Measurements from ENCODE around the gene GLT8D2. TPM values are rescaled to one million over a fixed set of nuclear protein-coding genes. Genes with fewer than 3 reads are reported as not detected.

The GLT8D2 gene
- polyA plus RNA-seq, 2 of the 4 experiments (the other 2 are of a cell fraction) = 0.27 to 0.43 TPM

GRCh38 chr12:103962493-103962892 lies 87.5 kb downstream of the GLT8D2 start:
- ChIA-PET CTCF (interaction anchor here (0.5 to 1.0 kb wide), 3 partner anchors 17 to 1091 kb away, joined by 3 read pairs; no protein-coding TSS in a partner anchor), POLR2A (interaction anchor here (0.7 to 1.0 kb wide), 2 partner anchors 32 to 147 kb away, joined by 3 read pairs; partner anchors contain the start of gene HSP90B1)
- Histone ChIP-seq H3K4me2 (no peak overlapping the region), H3K4me1 (peaks cover 34% of the 10 kb centered on the region), H3K4me3 (no peak overlapping the region), H3K27ac (no peak overlapping the region), H3K9me3 (no peaks in the 10 kb centered on the region)
- DNase-seq (ENCODE audit: low read depth in 1 of 2, low spot score in 1 of 2) (no peak), ATAC-seq (no peak), FAIRE-seq (no peak)
- WGBS (ENCODE audit: missing lambda C conversion rate) = 52% methylated on average over 1 of the region's 1 CpG
- TF ChIP-seq MAX (IDR thresholded peaks at IDR 0.05) = no peak
- no peak for TF ChIP-seq FOXS1 (CRISPR knock-in tag; IDR thresholded peaks at IDR 0.05)
- TF ChIP-seq BHLHE40 (IDR thresholded peaks at IDR 0.05; ENCODE audit: low read depth, low read length) = no peak
- no peak for TF ChIP-seq ZNF302 (CRISPR knock-in tag; IDR thresholded peaks at IDR 0.05)
- TF ChIP-seq POLR2A (IDR thresholded peaks at IDR 0.05; ENCODE audit: low read length) = peak; percentile 23; the same call in 1 of the 2 replicates
- TF ChIP-seq ZC3H11A (IDR thresholded peaks at IDR 0.05) = no peak

- TF ChIP-seq ZSCAN20 (CRISPR knock-in tag; IDR thresholded peaks at IDR 0.05) (no peak), RAD21 (conservative IDR thresholded peaks at IDR 0.05 in 1 of 2, IDR thresholded peaks at IDR 0.05 in 1 of 2) (no peak), ZC3H11A (IDR thresholded peaks at IDR 0.05) (no peak), PHF8 (IDR thresholded peaks at IDR 0.05; ENCODE audit: borderline replicate concordance, low read depth) (no peak), ESRRA (IDR thresholded peaks at IDR 0.05; ENCODE audit: borderline replicate concordance, low read length) (no peak), HEYL (CRISPR knock-in tag; IDR thresholded peaks at IDR 0.05) (no peak), NPAS2 (CRISPR knock-in tag; IDR thresholded peaks at IDR 0.05; ENCODE audit: borderline replicate concordance) (no peak), ZFP36 (IDR thresholded peaks at IDR 0.05; ENCODE audit: borderline replicate concordance, partially characterized antibody) (no peak), ZNF302 (CRISPR knock-in tag; IDR thresholded peaks at IDR 0.05) (no peak), RARB (CRISPR knock-in tag; IDR thresholded peaks at IDR 0.05) (no peak)
- no peak overlapping the region for H3K4me2 ChIP-seq
- 83% methylated on average over 7 of the region's 7 CpGs for WGBS (ENCODE audit: missing lambda C conversion rate)
- no peak overlapping the region for H3K27ac ChIP-seq
- H3K4me1 ChIP-seq = peaks cover 28% of the 10 kb centered on the region
- FAIRE-seq (no peak), ATAC-seq (no peak), DNase-seq (ENCODE audit: low read depth in 1 of 2, low spot score in 1 of 2) (no peak)
- H3K9me3 ChIP-seq = no peaks in the 10 kb centered on the region
- ChIA-PET POLR2A (no interaction called here), CTCF (no interaction called here)
- H3K4me3 ChIP-seq = no peak overlapping the region
These were observed 89.3 kb downstream of the GLT8D2 start for GRCh38 chr12:103960616-103961227.

GRCh38 chr12:103958621-103959020 lies 91.4 kb downstream of the GLT8D2 start:
- POLR2A ChIA-PET = no interaction called here
- WGBS (ENCODE audit: missing lambda C conversion rate) = 6% methylated on average over 1 of the region's 1 CpG
- Histone ChIP-seq H3K27ac (peak overlapping the region; percentile 92 to 95; a peak in 5 of 6 replicates), H3K4me2 (peak overlapping the region; percentile 86), H3K4me3 (no peak overlapping the region), H3K4me1 (peaks cover 27% of the 10 kb centered on the region), H3K9me3 (no peaks in the 10 kb centered on the region)
- TF ChIP-seq RARB (CRISPR knock-in tag; IDR thresholded peaks at IDR 0.05) (no peak), MYC (IDR thresholded peaks at IDR 0.05; ENCODE audit: borderline replicate concordance, low read length) (no peak), ZFP36 (IDR thresholded peaks at IDR 0.05; ENCODE audit: borderline replicate concordance, partially characterized antibody) (no peak), TP53 (CRISPR knock-in tag; IDR thresholded peaks at IDR 0.05) (no peak), ATOH8 (CRISPR knock-in tag; IDR thresholded peaks at IDR 0.05; ENCODE audit: low read depth) (no peak), ESRRA (IDR thresholded peaks at IDR 0.05; ENCODE audit: borderline replicate concordance, low read length) (no peak), MAZ (IDR thresholded peaks at IDR 0.05; ENCODE audit: borderline replicate concordance, low read depth, low read length) (no peak), MAFK (IDR thresholded peaks at IDR 0.05; ENCODE audit: partially characterized antibody) (no peak), GATA3 (IDR thresholded peaks at IDR 0.05; ENCODE audit: borderline replicate concordance) (no peak), NR3C1 (IDR thresholded peaks at IDR 0.05) (no peak), RFX5 (IDR thresholded peaks at IDR 0.05) (no peak), CTCF (IDR thresholded peaks at IDR 0.05) (no peak), ZNF302 (CRISPR knock-in tag; IDR thresholded peaks at IDR 0.05) (no peak), HES2 (IDR thresholded peaks at IDR 0.05) (no peak), RAD21 (conservative IDR thresholded peaks at IDR 0.05 in 1 of 2, IDR thresholded peaks at IDR 0.05 in 1 of 2) (no peak)
- CTCF ChIA-PET = interaction anchor here (2.0 kb wide), 1 partner anchor 151 kb away, joined by 7 read pairs; no protein-coding TSS in a partner anchor
- ATAC-seq (no peak), FAIRE-seq (no peak), DNase-seq (ENCODE audit: low read depth in 1 of 2, low spot score in 1 of 2) (no peak)
